NCI-H526 (cell line): Measurements from ENCODE around the gene ZDHHC18.
A peak's percentile ranks its signal among the peaks of the same experiment; 100 is the strongest.
"Not testable (repeated sequence)": the region's sequence is repeated elsewhere in the genome, so short reads cannot be mapped to it uniquely, and the experiment has no call there.

Experiments used
- DNase-seq, 2 experiments: peaks; one replicate each; lab custom pipeline; 2025; lab: John Stamatoyannopoulos, UW

The ZDHHC18 gene

GRCh38 chr1:26858891-26859640, 32.6 kb downstream of the ZDHHC18 start:
- DNase-seq = no peak

DNA sequence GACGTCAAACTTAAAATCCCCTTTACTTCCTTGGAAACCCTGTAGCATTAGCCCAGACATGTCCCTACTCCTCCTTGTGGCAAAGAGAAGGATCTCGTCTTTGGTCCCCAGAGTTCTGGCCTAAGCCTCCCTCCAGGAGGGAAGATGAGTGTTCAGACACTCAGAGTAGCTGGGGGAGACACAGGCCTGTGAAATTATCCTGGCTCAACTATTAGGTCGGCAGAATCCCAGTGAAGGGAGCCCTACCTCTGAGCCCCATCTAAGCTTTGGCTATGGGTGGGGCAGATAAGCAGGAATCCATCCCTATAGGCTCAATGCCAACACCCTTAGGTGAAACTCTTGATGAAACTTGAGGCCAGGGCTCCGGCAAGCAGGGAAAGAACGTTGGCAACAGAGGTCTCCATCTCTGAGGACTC, 34.8 kb downstream of the ZDHHC18 start:
- DNase-seq = no peak

DNA sequence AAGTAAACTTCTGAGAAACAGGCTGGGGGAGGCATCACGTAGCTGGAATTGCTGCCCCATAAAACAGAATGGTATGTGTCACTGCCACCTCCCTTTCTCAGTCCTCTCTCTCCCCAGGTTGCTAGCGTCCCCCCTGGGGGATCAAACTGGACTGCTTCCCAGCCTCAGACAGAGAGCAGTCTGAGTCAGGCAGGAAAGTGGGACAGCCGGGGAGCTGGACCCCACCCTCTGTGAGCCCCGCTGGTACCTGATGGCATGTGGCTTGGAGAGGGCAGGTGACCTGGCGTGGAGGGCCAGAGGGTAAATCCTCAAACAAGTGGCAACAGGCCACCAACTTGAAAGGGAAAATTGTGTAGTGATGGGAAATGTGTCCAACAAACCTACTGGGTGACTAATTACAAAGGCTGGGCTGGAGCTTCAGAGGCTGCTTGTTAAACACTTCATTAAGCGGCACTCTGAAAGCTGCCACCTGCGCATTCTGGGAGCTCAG, 35.4 kb downstream of the ZDHHC18 start:
- DNase-seq = no peak

- peak in 1 of 2 experiments; percentile 11 for DNase-seq
These were observed 36.5 kb downstream of the ZDHHC18 start, which contains the start of gene SFN for GRCh38 chr1:26862781-26863684. Gene SFN (plus strand): TSS chr1:26863149. CDS start chr1:26863213, 64 bp downstream.

- DNase-seq = no peak
These were observed 37.2 kb downstream of the ZDHHC18 start for GRCh38 chr1:26863685-26864077.

DNA sequence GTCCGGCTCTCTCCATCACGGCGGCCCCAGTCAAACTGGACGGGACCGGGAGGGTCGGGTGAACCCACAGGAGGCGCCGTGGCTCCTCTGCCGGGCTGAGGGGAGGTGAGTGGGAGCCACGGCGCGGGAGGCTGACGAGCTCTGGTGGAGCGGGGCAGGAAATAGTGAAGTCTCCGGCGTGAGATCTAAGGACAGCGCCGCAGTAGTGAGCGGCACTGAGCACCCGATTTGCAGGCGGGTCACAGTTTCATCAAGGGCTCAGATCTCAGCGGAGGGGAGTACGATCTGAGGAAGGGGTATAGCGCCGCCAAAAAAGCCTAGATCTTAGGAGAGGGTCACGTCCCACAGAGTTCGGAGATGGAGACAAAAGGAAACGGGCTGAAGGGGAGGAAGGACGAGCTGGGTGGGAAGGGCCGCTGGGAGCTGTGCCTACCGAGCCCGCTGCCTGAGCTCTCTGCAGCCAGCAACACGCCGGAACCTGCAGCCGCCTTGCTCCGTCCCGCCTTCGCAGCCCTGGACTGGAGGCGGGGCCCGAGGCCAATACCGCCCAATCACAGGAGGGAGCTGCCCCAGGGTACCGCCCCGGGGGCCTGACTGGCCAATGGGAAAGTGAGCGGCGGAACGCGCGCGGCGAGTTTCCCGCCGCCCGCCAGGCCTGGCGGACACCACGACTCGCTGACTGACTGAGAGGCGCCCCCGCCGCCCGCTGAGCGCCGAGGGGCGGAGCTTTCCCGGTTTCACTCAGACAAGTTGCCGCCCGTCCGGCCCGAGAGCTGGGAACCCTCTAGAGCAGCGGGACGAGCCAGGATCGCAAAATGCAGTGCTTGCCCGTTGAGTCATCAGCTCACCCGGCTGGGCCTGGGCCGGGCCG, 38.4 kb downstream of the ZDHHC18 start:
- peak; percentile 93 to 98 for DNase-seq

DNA sequence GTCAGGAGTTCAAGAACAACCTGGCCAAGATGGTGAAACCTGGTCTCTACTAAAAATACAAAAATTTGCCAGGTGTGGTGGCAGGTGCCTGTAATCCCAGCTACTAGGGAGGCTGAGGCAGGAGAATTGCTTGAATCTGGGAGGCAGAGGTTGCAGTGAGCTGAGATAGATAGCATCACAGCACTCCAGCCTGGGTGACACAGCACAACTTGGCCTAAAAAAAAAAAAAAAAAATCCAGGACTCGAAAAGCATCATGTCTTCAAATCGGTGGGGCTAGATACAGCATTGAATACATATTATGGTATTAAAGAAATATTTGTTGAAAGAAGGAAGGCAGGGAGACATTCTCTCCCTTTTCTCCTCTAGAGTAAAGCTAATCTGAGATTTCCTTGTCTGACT, 46.6 kb downstream of the ZDHHC18 start:
- DNase-seq = not testable (repeated sequence)

GRCh38 chr1:26874896-26875295, 48.4 kb downstream of the ZDHHC18 start:
- no peak for DNase-seq

DNA sequence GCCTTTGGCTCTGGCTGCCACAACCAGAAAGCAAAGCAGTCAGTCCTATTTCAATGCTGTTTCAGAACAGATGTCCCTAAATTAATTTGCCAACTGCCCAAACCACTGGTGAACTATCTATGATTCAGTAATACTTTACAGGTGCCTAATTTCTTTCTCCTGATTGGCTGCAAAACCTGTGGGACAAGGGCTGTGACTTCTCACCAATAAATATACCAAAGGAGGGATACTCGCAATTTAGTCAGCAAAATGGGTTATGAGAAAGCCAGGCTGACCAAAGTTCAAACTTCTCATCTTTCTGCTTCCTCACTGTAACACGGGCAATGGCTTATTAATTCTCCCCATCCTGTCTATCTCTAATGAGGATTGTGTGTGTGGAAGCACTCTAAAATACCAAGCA, 50.8 kb downstream of the ZDHHC18 start:
- no peak for DNase-seq

DNA sequence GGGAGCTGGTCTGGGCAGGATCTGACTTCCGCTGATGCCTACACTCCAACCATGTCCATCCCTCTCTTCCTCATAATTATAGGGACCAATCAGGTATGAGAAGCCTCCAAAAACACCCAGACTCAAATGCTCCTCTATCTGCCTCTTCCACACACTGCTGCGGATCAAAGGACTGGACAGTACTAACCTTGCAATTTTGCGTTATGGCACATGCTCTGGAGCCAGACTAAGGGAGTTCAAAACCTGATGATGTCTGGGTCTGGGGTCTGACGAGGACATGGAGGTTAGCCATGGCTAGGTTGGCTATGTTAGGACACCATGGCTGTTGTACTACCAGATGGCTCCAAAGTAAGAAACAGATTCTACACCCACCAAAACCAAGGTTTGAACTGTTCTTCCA, 53.3 kb downstream of the ZDHHC18 start:
- DNase-seq = no peak

DNA sequence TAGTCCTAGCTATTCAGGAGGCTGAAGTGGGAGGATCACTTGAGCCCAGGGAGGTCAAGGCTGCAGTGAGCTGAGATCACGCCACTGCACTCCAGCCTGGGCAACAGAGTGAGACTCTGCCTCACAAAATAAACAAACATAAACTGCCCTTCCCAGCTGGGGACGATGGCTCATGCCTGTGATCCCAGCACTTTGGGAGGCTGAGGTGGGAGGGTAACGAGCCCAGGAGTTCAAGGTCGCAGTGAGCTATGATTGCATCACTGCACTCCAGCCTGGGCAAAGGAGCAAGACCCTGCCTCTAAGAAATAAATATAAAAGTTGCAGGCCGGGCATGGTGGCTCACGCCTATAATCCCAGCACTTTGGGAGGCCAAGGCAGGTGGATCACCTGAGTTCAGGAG, 55.1 kb downstream of the ZDHHC18 start:
- not testable (repeated sequence) for DNase-seq

GRCh38 chr1:26882696-26883463, 56.4 kb downstream of the ZDHHC18 start:
- no peak for DNase-seq

DNA sequence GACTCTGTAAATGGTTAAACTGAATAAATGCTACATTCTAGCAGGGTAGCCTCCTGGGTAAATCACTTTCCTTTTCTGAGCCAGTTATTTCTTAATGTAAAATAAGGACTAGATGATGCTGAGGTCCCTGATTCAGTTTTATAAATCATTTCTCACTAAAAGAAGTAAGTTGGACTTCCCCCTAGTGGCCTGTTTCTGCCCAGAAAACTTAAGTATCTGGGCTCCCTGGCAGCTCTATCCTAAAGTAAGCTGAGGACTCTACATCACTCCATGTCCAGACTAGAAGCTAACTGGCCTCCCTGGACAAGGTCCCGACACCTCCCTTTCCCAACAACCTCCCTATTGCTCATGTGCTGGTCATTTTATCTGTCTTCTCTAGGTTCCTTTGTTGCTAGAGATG, 60.6 kb downstream of the ZDHHC18 start:
- DNase-seq = no peak

- no peak for DNase-seq
These were observed 61.7 kb downstream of the ZDHHC18 start for GRCh38 chr1:26888231-26888630.

GRCh38 chr1:26889551-26890466, 63.3 kb downstream of the ZDHHC18 start, which contains the start of gene GPN2:
Gene GPN2 (minus strand): TSS chr1:26890283. CDS start chr1:26890096, 187 bp downstream.
- peak; percentile 50 to 83 for DNase-seq

DNA sequence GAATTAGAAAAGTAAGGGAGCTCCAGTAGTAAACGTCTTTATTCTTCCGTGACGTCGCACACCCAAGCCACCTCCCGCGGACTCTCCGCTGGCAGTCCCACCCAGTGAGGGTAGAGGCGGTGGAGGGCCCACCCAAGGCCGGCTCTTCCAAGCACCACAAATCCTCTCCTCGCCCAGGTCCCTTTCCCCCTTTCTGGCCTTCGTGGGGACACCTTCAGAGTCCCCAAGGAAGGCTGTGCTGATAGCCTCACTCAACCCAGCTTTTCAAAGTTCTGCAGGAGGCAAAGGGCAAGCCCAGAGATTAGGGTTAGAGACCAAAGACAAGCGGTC, 63.9 kb downstream of the ZDHHC18 start:
- no peak for DNase-seq

DNA sequence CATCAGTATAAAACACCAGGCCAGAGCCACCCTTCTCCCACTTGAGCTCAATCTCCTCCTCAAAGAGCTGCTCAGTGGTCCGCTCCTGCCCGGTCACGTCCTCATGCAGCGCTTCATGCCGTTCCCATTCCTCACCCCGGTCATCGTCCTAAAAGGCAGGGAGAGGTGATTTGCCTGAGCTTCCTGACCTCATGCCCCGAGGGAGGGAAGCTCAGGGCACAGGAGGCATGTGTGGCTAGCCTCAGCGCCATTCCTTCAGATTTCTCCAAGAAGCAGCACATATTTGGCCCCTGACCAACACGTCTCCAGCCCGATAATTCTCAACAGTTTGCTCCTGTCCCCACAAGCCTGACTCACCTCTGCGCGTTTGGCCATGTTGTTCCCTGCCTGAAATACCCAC, 67.8 kb downstream of the ZDHHC18 start:
- DNase-seq = no peak

- DNase-seq = no peak
These were observed 70.9 kb downstream of the ZDHHC18 start for GRCh38 chr1:26897351-26897750.

DNA sequence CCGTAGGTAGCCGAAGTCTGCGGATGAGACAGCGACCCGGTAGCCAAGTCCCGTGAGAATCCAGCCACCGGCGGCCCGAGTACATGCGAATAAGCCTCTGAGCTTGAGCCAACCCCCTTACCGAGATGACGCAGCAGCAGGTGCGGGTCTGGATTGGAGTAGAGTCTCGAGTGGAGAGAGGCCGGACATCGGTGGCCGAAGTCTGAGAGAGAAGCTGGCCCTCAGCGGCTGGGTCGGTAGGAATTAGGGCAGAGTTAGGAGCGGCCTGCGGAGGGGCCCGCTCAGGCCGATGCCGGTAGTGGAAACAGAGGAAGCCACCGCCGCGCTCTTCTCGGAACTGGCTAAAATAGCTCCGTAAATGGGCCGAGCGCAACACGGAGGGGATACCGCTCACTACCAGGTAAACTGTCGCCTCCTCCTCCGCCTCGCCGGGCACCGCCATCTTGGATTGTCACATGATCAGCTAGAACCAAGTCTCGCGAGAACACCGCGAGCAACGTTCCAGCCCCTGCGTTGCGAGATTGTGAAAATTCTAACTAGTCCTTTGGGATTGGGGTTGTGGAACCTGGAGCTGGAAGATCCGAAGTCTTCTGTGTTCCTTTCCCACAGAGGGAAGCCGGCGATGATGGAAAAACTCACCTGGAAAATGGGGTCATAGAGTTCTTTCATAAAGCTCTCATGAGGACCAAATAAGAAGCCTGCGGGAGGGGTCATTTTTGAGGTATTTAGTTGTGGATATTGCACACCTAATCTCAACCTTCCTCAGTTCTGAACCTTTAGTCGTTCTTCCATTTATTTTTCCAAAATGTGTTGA, 73.7 kb downstream of the ZDHHC18 start, which contains the start of gene GPATCH3:
Gene GPATCH3 (minus strand): TSS at position 467 of the 814 bp plus-strand sequence. CDS start 25 bp downstream, at position 442.
- peak; percentile 88 to 96 for DNase-seq
